ENCODE data around the gene KIAA1549.
"Not testable (repeated sequence)": the region's sequence is repeated elsewhere in the genome, so short reads cannot be mapped to it uniquely, and the experiment has no call there.

KIAA1549 gene

DNA sequence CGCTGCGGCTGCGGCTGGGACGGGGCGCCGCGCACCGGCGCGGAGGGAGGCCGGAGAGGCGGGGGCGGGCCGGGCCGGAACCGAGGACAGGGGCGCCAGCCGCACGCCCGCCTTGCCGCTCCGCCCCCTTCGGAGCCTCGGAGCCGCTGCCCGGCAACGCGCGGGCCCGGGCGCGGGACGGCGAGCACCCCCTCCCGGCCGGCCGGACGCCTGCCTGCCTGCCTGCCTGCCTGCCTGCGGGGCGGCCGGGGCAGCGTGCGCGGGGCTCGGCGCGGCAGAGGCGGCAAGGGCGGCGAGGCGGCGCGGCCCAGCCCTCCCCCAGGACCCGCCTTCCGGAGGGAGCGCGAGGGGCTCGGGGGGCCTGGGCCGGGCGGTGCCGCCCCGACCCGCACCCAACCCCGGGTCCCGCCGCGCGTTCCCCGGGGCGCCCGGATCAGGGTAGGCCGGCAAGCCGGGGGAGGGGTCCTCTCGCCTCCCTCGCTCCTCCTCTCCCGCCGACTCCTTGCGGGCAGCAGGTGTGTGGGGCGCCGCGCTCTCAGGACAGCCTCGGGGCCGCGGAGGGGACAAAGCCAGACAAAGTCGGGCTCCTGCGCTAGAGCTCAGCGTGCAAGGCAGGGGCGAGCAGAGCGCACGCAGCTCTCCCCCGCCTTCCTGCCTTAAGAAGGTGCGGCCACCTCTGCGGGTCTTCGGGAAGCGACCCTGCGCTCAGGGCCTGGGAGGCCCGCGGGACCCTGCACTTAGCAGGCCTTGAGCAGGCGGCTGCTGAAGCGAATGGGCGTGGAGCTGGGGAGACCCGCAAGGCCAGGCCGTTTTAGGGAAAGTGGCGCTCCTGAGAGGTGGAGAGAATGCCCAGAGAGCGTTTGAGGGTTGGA is at the start of gene KIAA1549:
Gene KIAA1549 (minus strand): TSS at position 58 of the 872 bp plus-strand sequence. CDS start 120 bp downstream, outside the sequence.
- H3K27ac Mint-ChIP-seq: peak within 1 kb of the TSS; percentile 47
- peak within 1 kb of the TSS; percentile 89 for H3K4me3 Mint-ChIP-seq
- no peaks in the 10 kb centered on the region for H3K36me3 Mint-ChIP-seq
- peaks cover 13% of the 10 kb centered on the region for H3K4me1 Mint-ChIP-seq (ENCODE audit: low read depth)
- H3K9me3 Mint-ChIP-seq (ENCODE audit: low read depth): no peaks in the 10 kb centered on the region
- H3K27me3 Mint-ChIP-seq: peaks cover 23% of the 10 kb centered on the region

DNA sequence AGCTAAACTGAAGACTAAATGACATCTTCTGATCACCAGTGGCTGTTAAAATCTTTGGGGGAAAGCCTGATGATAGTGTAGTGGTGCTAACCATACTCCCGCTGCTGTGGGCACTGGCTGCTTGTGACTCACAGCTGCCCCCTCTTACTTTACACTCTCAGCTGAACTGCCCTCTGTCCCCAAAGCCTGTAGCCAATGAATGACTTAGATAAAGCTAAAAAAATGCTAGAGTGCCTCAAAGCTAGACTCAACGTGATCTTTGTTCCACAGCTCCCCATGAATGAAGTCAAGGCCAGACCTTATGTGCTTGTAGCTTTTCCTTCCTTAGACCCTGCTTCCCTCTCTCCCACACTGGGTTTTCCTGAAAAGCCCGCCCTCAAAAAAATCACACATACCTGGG is 48.2 kb upstream of the KIAA1549 start:
- Mint-ChIP-seq H3K27ac (no peak overlapping the region), H3K36me3 (peaks cover 15% of the 10 kb centered on the region), H3K4me1 (ENCODE audit: low read depth) (peaks cover 4% of the 10 kb centered on the region), H3K9me3 (ENCODE audit: low read depth) (no peaks in the 10 kb centered on the region), H3K4me3 (no peak overlapping the region), H3K27me3 (no peaks in the 10 kb centered on the region)

- H3K4me3 Mint-ChIP-seq: no peak overlapping the region
- no peaks in the 10 kb centered on the region for H3K27me3 Mint-ChIP-seq
- H3K9me3 Mint-ChIP-seq (ENCODE audit: low read depth): no peaks in the 10 kb centered on the region
- H3K36me3 Mint-ChIP-seq: peaks cover 17% of the 10 kb centered on the region
- no peak overlapping the region for H3K27ac Mint-ChIP-seq
- H3K4me1 Mint-ChIP-seq (ENCODE audit: low read depth): no peaks in the 10 kb centered on the region
Measured at GRCh38 chr7:139026551-139026950, 45.4 kb upstream of the KIAA1549 start.

- peaks cover 17% of the 10 kb centered on the region for H3K36me3 Mint-ChIP-seq
- H3K27me3 Mint-ChIP-seq; H3K27ac Mint-ChIP-seq; H3K9me3 Mint-ChIP-seq (ENCODE audit: low read depth); H3K4me1 Mint-ChIP-seq (ENCODE audit: low read depth); H3K4me3 Mint-ChIP-seq: not testable (repeated sequence)
Measured at GRCh38 chr7:139025861-139026260, 44.7 kb upstream of the KIAA1549 start.

DNA sequence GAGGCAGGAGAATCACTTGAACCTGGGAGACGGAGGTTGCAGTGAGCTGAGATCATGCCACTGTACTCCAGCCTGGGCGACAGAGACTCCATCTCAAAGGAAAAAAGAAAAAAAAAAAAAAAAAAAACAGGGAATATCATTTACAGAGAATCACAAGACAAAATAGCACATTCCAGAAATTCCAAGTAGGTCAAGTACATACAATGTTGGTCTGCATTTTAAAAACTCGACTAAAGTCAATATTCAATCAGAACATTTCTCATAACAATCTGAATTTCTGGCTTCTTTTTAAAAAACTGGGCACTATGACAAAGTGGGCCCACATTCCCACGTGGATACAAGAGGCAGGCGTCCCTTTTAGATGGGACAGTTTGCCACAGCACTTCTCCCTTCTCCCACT is 41.9 kb upstream of the KIAA1549 start:
- no peaks in the 10 kb centered on the region for H3K9me3 Mint-ChIP-seq (ENCODE audit: low read depth)
- H3K4me1 Mint-ChIP-seq (ENCODE audit: low read depth): no peaks in the 10 kb centered on the region
- H3K4me3 Mint-ChIP-seq: no peak overlapping the region
- H3K36me3 Mint-ChIP-seq: peaks cover 9% of the 10 kb centered on the region
- H3K27me3 Mint-ChIP-seq: no peaks in the 10 kb centered on the region
- H3K27ac Mint-ChIP-seq: no peak overlapping the region

DNA sequence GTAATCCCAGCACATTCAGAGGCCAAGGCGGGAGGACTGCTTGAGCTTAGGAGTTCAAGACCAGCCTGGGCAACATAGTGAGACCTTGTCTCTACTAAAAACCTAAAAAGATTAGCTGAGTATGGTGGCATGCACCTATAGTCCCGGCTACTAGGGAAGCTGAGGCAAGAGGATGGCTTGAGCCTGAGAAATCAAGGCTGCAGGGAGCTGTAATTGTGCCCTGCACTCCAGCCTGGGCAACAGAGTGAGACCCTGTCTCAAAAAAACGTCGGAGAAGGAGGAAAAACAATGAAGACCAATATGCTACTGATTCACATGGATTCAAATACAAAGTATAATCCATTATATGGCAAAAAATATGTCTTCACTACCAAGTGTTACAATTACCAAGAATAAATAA is 41.1 kb upstream of the KIAA1549 start:
- H3K4me1 Mint-ChIP-seq (ENCODE audit: low read depth): no peaks in the 10 kb centered on the region
- H3K9me3 Mint-ChIP-seq (ENCODE audit: low read depth): no peaks in the 10 kb centered on the region
- H3K4me3 Mint-ChIP-seq: no peak overlapping the region
- H3K27ac Mint-ChIP-seq: no peak overlapping the region
- H3K36me3 Mint-ChIP-seq: peaks cover 9% of the 10 kb centered on the region
- no peaks in the 10 kb centered on the region for H3K27me3 Mint-ChIP-seq

DNA sequence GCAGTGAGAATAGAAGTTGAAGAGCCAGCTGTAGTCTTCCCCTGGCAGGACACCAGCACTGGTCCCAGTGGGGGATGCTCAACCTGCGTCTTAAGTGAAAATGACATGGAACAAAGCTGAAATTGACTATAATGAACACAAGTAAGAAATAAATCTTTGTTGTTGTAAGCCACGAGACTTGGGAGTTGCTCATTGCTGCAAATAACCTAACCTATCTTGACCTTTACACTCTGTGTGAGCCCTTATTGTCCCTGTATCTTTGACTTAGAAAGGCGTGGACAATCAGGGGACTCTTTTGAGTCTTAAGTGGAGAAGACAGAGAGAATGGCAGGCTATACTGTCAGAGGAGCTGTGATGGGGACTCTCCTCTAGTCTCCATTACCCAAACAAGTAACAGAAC is 37.7 kb upstream of the KIAA1549 start:
- Mint-ChIP-seq H3K36me3 (peaks cover 2% of the 10 kb centered on the region), H3K4me3 (no peak overlapping the region), H3K27me3 (peaks cover 3% of the 10 kb centered on the region), H3K9me3 (ENCODE audit: low read depth) (no peaks in the 10 kb centered on the region), H3K27ac (no peak overlapping the region), H3K4me1 (ENCODE audit: low read depth) (no peaks in the 10 kb centered on the region)

- no peak overlapping the region for H3K27ac Mint-ChIP-seq
- H3K36me3 Mint-ChIP-seq: no peaks in the 10 kb centered on the region
- no peaks in the 10 kb centered on the region for H3K4me1 Mint-ChIP-seq (ENCODE audit: low read depth)
- H3K9me3 Mint-ChIP-seq (ENCODE audit: low read depth): no peaks in the 10 kb centered on the region
- peaks cover 3% of the 10 kb centered on the region for H3K27me3 Mint-ChIP-seq
- H3K4me3 Mint-ChIP-seq: no peak overlapping the region
Measured at GRCh38 chr7:139016931-139017511, 35.8 kb upstream of the KIAA1549 start.

DNA sequence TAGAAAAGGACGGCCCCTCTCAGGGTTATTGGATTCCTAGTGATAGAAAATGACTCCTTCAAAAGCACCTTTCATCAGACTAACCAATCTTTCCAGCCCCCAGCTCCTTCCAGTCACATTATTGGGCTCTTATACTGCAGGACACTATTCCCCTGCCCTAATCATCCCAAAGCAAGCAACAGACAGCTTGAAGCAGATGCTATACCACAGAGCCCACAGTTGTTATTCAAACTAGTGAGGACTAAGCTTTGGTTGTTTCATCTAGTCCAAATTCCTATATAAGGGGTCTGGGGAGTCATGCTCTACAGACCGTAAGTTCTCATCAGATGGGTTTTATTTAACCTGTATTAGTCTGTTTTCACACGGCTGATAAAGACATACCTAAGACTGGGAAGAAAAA is 30.2 kb upstream of the KIAA1549 start:
- no peaks in the 10 kb centered on the region for H3K4me1 Mint-ChIP-seq (ENCODE audit: low read depth)
- no peak overlapping the region for H3K27ac Mint-ChIP-seq
- peaks cover 3% of the 10 kb centered on the region for H3K27me3 Mint-ChIP-seq
- no peaks in the 10 kb centered on the region for H3K9me3 Mint-ChIP-seq (ENCODE audit: low read depth)
- H3K36me3 Mint-ChIP-seq: no peaks in the 10 kb centered on the region
- no peak overlapping the region for H3K4me3 Mint-ChIP-seq

DNA sequence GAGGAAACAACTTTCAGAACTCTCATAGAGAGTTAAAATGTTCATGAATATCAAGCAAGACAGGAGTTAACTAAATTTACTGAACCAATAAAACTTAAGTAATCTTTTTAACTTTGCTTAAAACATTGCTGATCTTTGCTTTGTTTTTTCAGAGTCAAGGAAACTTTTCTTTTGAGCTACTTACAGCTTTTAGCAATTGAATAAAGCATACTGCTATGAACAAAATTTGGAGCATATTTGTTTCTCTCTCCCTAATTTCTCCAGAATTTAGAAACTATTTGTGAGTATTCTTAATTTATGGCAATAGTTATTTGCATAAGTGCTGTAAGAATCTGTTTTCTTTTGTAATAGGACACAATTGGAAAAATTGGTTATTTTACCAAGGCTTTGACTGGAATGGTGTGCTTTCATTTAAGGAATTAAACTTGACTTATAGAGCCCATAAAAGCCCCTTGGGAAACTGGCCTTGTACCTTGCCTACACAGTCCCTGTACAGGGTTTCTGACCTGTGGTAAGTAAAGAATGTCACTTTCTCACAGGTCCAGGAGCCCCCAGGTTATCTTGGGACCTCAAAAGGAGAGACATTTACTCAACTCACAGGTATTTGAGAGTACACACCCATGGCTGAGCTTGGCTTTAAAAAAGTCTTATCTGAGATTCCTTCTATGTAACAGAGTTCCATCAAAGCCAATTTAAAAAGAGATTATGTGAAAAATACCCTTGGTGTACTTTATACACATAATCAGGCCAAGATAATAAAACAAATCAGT is 23.3 kb upstream of the KIAA1549 start:
- Mint-ChIP-seq H3K27ac (no peak overlapping the region), H3K9me3 (ENCODE audit: low read depth) (peaks cover 17% of the 10 kb centered on the region), H3K27me3 (no peaks in the 10 kb centered on the region), H3K4me1 (ENCODE audit: low read depth) (peaks cover 4% of the 10 kb centered on the region), H3K36me3 (no peaks in the 10 kb centered on the region), H3K4me3 (no peak overlapping the region)

- Mint-ChIP-seq H3K9me3 (ENCODE audit: low read depth) (peaks cover 12% of the 10 kb centered on the region), H3K27ac (no peak overlapping the region), H3K27me3 (no peaks in the 10 kb centered on the region), H3K36me3 (no peaks in the 10 kb centered on the region), H3K4me1 (ENCODE audit: low read depth) (peaks cover 8% of the 10 kb centered on the region), H3K4me3 (no peak overlapping the region)
Measured at GRCh38 chr7:138999414-138999813, 18.2 kb upstream of the KIAA1549 start.

DNA sequence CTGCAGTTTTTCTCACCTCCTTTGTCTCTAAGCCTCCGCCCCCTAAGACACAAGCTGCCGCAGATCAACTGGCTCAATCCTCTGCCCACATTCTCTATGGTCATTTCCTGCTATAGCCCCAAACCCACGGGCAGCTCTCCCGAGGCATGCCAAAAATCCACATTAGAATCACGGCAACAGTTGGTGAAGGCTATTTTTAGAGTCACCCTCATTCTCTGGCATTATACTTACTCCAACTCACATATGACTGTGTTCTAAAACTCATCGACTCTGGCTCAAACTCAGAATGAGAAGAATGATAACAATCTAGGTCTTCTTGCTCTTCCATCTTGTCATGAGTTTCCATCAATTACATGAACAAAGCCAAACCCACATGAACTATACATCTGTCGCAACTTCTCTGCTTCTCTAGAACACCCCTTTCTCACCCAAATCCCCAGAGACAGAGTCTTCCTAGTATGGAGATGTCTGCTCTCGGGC is 10.9 kb upstream of the KIAA1549 start:
- H3K4me1 Mint-ChIP-seq (ENCODE audit: low read depth): no peaks in the 10 kb centered on the region

GRCh38 chr7:138987686-138988085 is 6.5 kb upstream of the KIAA1549 start:
- Mint-ChIP-seq H3K36me3 (peaks cover 4% of the 10 kb centered on the region), H3K27ac (no peak overlapping the region)

More for the DNA sequence above, 10.9 kb upstream of the KIAA1549 start:
- Mint-ChIP-seq H3K27ac (no peak overlapping the region), H3K4me3 (no peak overlapping the region), H3K9me3 (ENCODE audit: low read depth) (no peaks in the 10 kb centered on the region), H3K36me3 (peaks cover 4% of the 10 kb centered on the region), H3K27me3 (no peaks in the 10 kb centered on the region)

GRCh38 chr7:138982204-138982623 is 1.0 kb upstream of the KIAA1549 start:
- Mint-ChIP-seq H3K36me3 (no peaks in the 10 kb centered on the region), H3K9me3 (ENCODE audit: low read depth) (no peaks in the 10 kb centered on the region), H3K4me3 (peak overlapping the region; percentile 78), H3K4me1 (ENCODE audit: low read depth) (peaks cover 13% of the 10 kb centered on the region), H3K27ac (peak overlapping the region; percentile 47), H3K27me3 (peaks cover 23% of the 10 kb centered on the region)

More at GRCh38 chr7:138987686-138988085, 6.5 kb upstream of the KIAA1549 start:
- no peak overlapping the region for H3K4me3 Mint-ChIP-seq
- no peaks in the 10 kb centered on the region for H3K4me1 Mint-ChIP-seq (ENCODE audit: low read depth)
- H3K27me3 Mint-ChIP-seq: no peaks in the 10 kb centered on the region
- H3K9me3 Mint-ChIP-seq (ENCODE audit: low read depth): no peaks in the 10 kb centered on the region
